Fibroblast of skin of right biceps (primary cell): Measurements from ENCODE around the gene OCSTAMP.

ENCODE experiments used
- DNase-seq: peaks from one replicate; pipeline ENCODE4 v3.0.0-alpha.2; 2013

The OCSTAMP gene, protein sequence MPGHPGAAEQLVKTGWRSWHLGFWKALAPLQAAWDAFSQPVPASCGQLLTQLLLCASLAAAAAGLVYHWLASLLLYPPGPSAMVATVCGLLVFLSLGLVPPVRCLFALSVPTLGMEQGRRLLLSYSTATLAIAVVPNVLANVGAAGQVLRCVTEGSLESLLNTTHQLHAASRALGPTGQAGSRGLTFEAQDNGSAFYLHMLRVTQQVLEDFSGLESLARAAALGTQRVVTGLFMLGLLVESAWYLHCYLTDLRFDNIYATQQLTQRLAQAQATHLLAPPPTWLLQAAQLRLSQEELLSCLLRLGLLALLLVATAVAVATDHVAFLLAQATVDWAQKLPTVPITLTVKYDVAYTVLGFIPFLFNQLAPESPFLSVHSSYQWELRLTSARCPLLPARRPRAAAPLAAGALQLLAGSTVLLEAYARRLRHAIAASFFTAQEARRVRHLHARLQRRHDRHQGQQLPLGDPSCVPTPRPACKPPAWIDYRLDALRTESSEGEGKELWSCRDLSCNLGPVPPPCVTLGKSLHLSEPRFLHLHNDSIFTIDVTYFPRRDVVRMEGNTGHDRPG

DNA sequence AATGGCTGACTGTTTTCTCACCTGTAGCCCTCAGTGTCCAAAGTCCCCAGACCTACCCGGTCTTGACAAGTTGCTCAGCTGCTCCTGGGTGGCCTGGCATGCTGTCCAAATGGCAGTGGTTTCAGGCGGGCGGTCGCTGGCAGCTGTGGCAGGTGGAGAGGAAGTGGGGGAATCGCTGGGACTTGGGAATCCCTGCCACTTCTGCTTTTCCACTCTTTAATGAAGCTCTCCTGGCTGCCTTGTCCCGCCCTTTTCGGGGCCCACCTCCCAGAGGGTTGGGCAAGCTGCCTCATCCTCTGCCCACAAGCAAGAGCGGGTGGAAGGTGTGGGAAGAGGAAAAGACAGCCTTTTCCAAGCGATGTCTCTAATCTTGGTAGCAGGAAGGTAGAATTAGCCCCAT lies at the start of gene OCSTAMP:
TSS of gene OCSTAMP (minus strand) at position 194 of the 400 bp plus-strand sequence. CDS start at position 100, 94 bp downstream.
- no peak for DNase-seq

DNA sequence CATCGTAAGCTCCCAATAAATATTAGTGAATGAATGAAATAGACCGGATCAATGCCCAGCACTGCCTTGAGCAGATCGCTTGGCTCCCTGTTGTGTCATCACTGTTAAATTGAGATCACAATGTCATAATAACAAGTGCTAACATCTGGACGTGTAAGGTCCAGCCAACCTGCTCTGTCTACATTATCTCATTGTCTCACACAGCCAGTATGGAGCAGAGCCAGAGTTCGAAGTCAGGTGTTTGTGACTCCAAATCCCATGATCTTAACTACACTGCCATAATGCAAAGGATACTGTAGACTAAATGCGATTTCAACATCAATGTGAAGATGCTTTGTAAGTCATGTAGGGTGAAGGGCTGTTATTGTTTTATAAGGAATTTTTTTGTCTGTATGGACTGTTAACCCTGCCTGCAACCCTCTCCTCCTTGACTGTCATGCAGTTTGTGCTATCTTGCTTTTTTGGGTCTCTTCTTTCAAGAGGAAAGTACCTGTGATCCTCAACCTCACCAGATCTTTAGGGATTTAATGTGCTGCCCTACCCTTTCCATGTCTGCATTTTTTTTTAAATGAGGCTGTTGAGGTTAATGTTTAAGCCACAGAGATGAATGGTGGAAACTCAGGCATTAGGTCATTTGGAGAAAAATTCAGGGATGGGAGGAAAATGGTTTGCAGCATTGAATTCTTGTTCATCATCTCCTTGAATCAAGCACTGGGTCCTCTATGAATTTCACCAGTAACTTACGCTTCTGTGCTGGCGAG lies 49.0 kb upstream of the OCSTAMP start:
- DNase-seq: no peak

DNA sequence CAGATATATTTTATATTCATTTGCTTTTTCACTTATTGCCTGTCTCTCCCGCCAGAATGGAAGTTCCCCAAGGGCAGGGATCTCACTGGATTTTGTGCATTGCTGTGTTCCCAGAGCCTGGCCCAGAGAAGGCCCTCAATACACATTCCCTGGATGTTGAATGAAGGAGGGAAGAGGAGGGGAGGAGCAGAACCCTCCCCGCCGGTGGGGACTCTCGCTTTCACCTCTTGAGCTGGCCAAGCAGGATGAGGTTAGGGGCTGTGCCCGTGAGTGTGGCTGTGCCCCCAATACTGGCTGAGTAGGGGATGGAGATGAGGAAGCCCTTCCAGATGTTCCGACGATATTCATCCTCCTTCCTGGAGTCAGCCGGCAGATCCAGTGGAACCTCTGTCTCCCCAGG lies 45.5 kb upstream of the OCSTAMP start:
- no peak for DNase-seq

DNA sequence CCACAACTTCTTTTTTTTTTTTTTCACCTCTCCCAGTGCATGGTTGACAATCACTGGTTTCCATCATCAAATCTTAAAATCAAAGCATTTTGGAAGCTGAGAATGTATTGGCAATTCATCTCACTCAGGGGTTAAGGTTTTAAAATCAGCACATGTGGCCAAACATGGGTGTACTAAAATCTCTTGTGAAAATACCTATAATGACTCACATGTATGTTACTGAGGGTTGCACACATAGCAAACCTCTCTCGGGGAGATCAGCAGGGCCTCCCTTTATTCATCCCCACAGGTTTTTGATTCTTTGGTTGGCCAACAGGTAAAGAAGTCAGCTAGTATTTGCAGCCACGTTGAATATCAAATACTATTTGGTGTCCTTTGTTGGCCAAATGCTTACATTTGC lies 44.3 kb upstream of the OCSTAMP start:
- no peak for DNase-seq

DNA sequence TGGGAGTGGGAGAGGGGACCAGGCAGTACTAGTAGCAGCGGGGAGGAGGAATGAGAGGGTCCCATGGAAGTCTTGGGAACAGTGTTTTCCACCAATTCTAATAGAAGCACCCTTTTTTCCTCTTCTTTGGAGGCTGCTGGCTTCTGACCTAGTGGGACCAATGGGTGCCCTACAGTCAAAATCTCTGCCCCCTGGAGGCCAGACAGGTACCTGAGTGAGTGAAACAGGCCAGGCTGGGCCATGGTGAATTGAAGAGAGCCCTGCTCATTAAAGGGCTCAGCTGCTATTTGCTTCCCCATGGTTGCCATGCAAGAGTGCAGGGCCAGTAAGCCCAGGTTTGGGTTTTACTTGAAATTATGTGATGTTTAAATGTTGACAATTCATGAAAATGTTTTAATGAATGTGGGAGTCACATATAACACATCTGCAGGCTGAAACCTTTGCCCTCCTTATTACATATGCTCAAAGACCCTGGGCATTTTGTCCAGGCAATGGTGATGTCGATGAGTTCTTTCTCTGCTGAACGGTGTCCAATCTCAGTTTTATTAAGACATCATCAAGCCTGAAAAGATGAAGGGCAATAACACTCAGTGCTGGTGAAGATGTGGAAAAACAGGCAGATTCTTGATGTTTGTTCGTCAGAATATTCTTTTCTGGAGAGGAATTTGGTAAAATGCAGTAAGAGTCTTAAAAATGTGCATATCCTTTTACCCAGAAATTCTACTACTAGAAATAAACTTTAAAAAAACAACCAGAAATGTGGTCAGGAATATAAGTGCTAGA lies 42.3 kb upstream of the OCSTAMP start:
- no peak for DNase-seq

DNA sequence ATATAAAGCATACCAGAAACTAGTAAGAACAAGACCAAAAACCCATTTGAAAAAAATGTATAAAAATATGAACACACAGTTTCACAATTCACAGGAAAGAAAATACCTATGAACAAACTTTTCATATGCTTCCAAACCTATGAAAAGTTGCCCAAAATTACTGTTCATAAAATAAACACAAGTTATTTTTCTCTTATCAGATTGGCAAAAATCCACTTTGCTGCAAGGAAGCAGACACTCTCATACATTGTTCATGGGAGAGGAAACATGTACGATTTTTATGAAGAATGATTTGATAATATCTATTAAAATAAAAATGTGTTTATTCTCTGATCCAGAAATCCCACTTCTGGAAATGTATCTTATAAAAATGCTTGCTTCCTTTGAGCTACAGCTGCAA lies 40.0 kb upstream of the OCSTAMP start:
- DNase-seq: no peak

DNA sequence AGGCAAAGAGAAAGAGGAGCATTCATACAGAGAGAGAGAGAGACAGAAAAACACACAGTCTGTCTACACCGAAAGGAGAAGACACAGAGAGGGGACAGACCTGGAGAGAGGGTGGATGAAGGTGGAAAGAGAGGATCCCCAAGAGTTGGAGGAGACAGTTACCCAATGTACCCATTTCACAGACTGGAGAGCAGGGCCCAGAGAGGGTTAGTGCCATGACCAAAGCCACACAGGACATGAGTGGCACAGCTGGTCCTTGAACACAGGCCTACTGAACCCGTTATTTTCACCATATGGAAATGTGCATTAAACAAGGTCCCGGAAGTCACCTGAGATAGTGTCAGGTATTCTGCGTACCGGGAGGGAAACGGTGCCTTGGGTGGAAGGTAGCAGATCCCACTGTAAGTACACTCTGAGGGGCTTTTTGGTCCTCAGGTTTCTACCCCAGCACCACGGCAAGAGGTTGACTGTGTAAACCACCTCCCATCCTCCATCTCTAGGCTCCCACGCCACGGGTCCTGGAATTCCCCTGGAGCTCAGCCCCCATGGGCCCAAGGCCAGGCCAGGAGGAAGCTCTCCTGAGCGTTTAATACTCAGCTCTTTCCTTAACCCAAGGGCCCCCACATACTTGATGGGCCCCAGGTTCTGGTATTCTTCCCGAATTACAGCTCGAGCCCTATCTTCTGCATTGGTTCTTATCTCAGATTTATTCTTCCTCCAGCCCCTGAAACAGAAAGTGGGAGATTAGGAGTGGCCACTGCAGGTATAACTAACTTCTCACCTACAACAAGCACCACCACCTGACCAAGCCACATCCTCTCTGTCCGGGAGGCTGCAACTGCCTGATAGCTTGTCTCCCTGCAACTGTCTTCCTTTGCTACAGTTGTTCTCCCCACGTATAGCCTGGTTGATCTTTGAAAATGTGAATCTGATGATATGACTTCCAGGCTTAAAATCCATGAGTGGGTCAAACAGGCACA lies 38.4 kb upstream of the OCSTAMP start:
- no peak for DNase-seq

DNA sequence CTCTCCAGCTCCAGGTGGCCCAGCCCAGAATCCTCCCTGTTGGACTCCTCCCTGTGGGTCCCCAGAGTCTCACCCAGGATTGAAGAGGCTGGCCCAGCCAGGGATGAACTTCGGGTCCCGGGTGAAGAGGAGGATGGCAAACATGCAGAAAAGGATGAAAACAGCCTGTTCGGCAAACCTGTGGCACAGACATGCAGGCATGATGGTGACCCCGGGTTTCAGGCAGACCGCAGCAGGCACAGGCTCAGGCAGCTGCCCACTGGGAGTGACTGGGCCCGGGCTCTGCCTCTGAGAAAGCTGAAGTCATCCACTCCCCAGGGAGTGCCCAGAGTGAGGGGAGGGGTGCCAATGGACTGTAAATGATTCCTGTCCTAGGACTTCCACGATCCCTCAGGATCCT lies 37.5 kb upstream of the OCSTAMP start:
- no peak for DNase-seq

DNA sequence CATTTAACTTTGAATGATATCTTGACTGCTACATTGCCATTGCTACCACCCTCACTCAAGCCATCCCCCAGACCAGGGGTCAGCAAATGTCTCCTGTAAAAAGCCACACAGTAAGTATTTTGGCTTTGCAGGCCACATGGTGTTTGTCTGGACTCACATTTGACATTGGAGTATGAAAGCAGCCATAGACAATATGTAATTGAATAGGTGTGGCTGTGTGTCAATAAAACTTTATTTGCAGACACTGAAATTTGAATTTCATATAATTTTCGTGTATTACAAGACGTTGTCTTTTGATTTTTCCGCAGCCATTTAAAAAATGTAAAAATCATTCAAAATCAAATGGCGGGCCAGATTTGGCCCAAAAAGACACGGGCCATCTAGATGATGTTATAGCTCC lies 36.3 kb upstream of the OCSTAMP start:
- no peak for DNase-seq

DNA sequence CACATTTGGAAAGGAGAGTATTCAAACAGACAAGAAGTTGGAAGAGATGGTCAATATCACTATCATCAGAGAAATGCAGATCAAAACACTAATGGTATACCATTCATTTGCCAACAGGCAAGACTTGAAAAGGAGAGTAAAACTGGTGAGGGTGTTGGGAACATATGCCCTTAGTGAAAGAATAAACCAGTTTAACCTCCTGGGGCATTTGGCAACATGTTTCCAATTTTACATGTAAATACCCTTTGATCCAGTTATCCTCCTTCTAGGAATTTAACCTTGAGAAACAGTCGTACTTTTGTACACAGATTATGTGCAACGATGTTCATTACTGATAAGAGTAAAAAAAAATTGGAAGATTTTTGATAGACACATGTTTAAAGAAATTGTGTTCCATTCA lies 34.1 kb upstream of the OCSTAMP start:
- no peak for DNase-seq

DNA sequence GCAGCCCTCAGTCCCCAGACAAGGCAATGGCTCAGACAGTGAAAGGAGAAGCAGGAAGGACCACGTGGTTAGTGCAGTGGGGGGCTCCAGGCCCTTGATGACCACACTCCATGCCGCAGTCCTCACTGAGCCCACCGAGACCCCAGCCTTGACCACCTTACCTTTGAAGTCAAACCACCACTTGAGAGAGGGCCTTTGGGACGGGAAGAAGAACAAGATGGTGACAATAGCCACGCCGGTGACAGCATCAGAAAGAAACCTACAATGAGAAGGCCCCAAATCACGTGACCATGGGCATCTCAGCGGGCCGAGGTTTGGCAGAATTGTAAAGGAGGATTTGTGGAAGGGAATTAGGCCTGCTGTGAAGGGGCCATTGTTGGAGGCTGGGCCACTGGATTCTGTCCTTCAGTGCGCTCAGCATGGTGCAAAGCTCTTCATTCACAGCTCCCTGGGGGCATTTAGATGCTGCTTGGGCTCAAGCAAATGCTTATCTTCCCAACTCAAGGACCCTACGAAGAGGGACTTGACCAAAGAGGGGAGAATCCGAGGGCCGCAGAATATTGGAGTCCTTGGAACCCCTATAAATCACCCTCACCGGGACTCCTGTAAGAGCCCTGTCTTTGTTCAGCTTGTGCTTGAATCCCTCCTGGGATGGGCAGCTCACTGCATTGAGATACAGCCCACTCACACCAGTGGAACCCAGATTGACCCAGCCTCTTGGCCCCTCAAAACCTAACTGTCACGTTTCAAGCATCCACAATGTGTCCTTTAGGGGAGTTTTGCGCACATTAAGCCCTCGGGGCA lies 33.2 kb upstream of the OCSTAMP start:
- no peak for DNase-seq

DNA sequence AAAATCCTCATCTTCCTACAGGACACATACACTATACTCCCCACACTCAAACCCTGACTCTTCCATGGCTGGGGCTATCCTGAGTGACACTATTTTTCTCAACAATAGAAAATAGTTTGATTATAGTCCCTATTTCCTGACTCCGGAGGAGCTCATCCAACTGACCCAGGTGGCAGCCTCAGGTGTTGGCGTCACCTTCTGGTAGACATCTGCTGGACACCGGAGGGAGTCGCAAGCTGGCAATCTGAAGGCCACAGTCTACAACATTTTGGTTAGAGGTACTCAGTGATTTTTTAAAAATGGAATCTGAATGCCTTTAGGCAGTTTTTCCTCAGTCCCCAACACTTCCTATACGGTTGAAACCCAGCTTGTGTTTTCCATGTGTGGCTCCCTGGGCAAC lies 32.2 kb upstream of the OCSTAMP start:
- no peak for DNase-seq

DNA sequence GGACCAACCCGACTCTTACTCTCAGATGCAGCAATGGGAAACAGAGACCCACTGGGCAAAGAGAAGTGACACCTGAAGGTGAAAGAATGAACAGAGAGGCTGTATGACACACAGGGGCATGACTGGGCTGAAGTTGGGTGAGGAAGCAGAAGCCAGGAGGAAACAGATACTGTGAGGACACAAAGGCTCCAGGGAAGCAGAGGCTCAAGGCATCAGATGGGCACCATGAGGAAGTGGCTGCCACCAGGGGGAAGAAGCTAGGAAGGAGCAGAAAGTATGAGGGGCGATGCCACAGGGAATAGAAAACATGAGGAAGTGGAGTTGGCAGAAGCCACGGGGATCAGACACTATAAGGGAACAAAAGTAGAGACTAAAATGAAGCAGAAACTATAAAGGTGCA lies 30.9 kb upstream of the OCSTAMP start:
- no peak for DNase-seq

DNA sequence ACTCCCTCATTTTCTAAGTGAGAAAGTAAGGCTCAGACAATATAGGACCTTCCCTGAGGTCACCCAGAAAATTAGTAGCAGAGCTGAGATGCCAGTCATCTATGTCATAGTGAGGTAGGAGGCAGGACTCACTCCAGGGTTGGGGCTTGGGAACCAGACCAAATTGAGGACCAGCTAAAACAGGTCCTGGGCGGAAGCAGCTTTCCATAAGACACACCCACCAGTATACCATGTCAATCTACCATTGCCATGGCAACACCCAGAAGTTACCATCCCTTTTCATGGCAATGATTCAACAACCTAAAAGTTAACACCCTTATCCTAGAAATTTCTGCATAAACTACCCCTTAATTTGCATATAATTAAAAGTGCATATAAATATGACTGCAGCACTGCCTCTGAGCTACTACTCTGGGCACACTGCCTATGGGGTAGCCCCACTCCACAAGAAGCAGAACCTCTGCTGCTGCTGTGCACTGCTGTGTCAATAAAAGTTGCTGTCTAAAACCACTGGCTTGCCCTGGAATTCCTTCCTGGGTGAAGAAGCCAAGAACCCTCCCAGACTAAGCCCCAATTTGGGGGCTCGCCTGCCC lies 30.3 kb upstream of the OCSTAMP start:
- no peak for DNase-seq

DNA sequence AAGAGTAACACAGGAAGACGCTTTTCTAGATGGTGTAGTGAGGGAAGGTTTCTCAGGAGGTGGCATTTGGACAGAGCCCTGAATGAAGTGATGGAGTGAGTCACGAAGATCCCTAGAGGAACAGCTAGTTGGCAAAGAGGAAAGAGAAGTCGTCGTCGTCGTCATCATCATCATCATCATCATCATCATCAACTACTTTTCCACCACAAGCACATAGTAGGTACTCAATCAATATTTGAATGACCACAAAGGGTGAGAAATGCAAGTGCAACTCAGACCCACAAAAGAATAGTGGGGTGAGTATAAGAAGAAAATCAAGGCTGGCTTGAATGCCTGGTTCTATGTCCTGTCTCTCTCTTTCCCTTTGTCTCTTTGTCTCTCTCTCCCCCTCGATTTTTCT lies 28.3 kb upstream of the OCSTAMP start:
- no peak for DNase-seq

DNA sequence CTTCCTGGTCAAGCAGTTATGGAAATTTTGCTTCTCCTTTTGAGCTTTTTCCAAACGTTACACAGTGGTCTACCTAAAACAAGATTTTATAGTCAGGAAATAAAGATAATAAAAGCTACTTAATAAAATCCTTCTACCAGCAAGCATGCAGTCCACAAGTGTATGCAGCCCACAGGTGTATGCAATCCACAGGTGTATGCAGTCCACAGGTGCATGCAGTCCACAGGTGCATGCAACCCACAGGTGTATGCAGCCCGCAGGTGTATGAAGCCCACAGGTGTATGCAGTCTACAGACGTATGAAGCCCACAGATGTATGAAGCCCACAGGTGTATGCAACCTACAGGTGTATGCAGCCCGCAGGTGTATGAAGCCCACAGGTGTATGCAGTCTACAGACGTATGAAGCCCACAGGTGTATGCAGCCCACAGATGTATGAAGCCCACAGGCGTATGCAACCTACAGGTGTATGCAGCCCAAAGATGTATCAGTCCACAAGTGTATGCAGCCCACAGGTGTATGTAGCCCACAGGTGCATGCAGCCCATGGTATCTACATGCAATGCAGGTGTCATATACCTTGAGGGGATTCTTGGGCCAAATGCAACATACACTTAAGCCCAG lies 26.4 kb upstream of the OCSTAMP start:
- no peak for DNase-seq

DNA sequence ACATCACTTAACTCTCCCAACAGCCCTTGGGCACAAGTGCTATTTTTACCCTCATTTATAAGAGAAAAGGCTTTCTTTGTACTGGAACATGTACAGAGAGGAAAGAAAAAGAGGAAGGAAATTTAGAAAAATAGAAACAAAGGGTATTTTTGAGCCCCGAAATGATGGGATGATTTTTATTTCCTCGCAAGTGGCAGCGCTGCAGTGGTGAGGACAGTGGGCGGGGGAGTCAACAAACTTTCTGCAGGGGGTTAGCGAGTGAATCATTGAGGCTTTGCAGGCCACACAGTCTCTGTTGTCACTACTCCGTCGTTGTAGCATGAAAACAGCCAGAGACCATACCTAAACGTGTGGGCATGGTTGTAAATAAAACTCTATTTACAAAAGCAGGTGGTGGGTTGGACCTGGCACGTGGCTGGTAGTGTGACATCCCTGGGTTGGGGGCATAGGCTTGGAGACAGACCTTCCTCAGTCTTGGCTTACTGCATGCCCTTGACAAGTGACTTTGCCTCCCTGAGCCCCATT lies 25.5 kb upstream of the OCSTAMP start:
- no peak for DNase-seq

DNA sequence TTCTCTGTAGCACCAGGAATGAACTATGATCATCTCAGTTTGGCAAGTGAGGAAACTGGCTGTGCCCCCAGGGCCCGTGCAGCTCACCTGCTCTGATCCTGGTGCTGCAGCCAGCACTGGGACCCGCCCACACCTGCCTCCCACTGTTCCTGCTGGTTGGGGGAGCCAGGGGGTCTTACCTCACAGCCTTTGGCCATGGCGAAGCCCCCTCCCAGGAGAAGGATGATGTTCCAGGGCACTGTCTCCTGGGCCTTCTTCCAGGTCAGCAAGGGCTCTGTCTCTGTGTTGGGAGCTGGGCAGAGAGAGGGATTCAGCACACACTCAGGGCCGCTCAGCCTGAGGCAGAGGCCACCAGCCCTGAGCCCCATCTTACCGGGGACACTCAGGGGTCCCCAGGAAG lies 24.9 kb upstream of the OCSTAMP start:
- no peak for DNase-seq

DNA sequence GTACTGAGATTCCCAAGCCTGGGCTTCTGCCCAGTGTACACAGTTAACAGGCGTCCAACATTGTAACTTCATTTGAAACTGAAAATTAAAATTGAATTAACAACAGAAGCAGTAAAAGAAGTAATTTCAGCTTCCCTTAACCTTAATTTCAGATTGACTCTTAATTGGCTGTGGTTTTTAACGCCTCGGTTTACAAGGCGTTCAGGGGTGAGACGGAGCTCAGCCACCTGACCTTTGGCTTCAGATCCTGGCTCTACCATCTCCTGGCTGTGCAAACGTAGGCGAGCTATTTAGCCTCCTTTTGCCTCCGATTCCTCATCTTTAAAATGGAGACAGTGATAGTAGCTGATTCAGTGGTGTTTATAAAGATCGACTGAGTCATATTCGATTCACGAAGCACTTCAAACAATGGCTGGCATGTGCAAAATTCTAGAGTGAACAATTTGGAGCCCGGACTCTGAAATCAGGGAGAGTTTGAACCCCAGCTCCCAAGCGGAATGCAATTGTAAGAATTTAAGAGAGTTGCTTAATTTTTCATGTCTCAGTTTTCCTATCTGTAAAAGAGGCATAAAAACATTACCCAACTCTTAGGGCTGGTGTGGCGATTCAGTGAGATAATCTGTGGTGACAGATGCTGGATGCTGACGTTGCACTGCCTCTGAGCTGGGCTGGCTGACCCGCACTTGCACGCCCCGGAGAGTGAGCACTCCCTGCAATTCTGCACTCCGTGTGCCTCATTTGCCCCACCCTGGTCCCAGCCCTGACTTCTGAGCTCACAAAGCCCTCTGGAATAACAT lies 23.5 kb upstream of the OCSTAMP start:
- DNase-seq: no peak
